ENCODE measurements around the gene SLC19A3. TPM values are rescaled to one million over a fixed set of nuclear protein-coding genes. Genes with fewer than 3 reads are reported as not detected.

Gene SLC19A3
- total RNA-seq, 4 donors from 2014 or later, result 5.1 to 14.5 (median 7.4) TPM

GRCh38 chr2:227653419-227653818 lies 64.4 kb downstream of the SLC19A3 start:
- Histone ChIP-seq H3K36me3 (no peaks in the 10 kb centered on the region), H3K4me3 (no peak overlapping the region), H3K27me3 (no peaks in the 10 kb centered on the region), H3K9me3 (no peaks in the 10 kb centered on the region), H3K27ac (no peak overlapping the region), H3K4me1 (no peaks in the 10 kb centered on the region)
- DNase-seq (ENCODE audit: low spot score in 2 of 2), result no peak
- TF ChIP-seq POLR2A (IDR thresholded peaks at IDR 0.05), result no peak
- TF ChIP-seq EP300 (IDR thresholded peaks at IDR 0.05), result no peak
- no peak for TF ChIP-seq CTCF (IDR thresholded peaks at IDR 0.05)
- no peak for TF ChIP-seq POLR2AphosphoS5 (IDR thresholded peaks at IDR 0.05)
- WGBS, result 24% methylated on average over 4 of the region's 4 CpGs

DNA sequence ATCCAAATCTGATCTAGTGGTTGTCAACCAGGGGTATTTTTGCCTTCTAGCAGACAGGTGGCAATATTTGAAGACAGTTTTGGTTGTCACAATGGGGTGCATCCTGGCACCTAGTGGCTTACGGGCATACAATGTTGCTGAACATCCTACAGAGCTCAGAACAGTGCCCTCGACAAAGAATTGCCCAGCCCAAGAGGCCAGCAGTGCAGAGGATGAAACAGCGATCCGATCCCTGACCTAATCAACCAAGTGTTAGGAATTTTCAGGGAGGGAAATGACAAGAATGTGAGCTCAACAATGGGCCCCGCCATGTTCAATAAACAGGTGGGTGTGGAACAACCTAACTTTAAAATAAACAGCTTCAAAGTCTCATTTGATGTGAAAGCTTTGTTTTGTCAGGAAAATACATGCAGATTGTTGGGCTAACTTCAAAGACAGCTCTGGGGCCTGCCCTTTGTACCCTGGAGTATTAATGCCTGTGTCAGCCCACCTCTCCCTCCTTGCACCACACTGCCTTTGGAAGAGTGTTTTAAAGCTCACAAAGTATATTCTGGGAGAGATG lies 73.8 kb downstream of the SLC19A3 start:
- Histone ChIP-seq H3K27me3 (no peaks in the 10 kb centered on the region), H3K36me3 (no peaks in the 10 kb centered on the region), H3K4me1 (no peaks in the 10 kb centered on the region), H3K4me3 (no peak overlapping the region), H3K27ac (no peak overlapping the region), H3K9me3 (no peaks in the 10 kb centered on the region)
- no peak for TF ChIP-seq CTCF (IDR thresholded peaks at IDR 0.05)
- no peak for TF ChIP-seq EP300 (IDR thresholded peaks at IDR 0.05)
- no peak for TF ChIP-seq POLR2AphosphoS5 (IDR thresholded peaks at IDR 0.05)
- TF ChIP-seq POLR2A (IDR thresholded peaks at IDR 0.05), result no peak
- 79% methylated on average over 5 of the region's 5 CpGs for WGBS
- no peak for DNase-seq (ENCODE audit: low spot score in 2 of 2)

GRCh38 chr2:227642656-227643055 lies 75.2 kb downstream of the SLC19A3 start:
- no peak overlapping the region for H3K27ac ChIP-seq
- 30% methylated on average over 2 of the region's 2 CpGs for WGBS
- TF ChIP-seq EP300 (IDR thresholded peaks at IDR 0.05) (no peak), CTCF (IDR thresholded peaks at IDR 0.05) (no peak), POLR2A (IDR thresholded peaks at IDR 0.05) (no peak), POLR2AphosphoS5 (IDR thresholded peaks at IDR 0.05) (no peak)
- H3K4me3 ChIP-seq, result no peak overlapping the region
- no peaks in the 10 kb centered on the region for H3K36me3 ChIP-seq
- no peak for DNase-seq (ENCODE audit: low spot score in 2 of 2)
- no peaks in the 10 kb centered on the region for H3K9me3 ChIP-seq
- no peaks in the 10 kb centered on the region for H3K4me1 ChIP-seq
- no peaks in the 10 kb centered on the region for H3K27me3 ChIP-seq

GRCh38 chr2:227634201-227634600 lies 83.6 kb downstream of the SLC19A3 start:
- DNase-seq (ENCODE audit: low spot score in 2 of 2), result no peak
- no peak overlapping the region for H3K27ac ChIP-seq
- 56% methylated on average over 3 of the region's 3 CpGs for WGBS
- H3K4me3 ChIP-seq, result no peak overlapping the region
- H3K9me3 ChIP-seq, result no peaks in the 10 kb centered on the region
- no peak for TF ChIP-seq EP300 (IDR thresholded peaks at IDR 0.05)
- no peak for TF ChIP-seq CTCF (IDR thresholded peaks at IDR 0.05)
- no peak for TF ChIP-seq POLR2AphosphoS5 (IDR thresholded peaks at IDR 0.05)
- TF ChIP-seq POLR2A (IDR thresholded peaks at IDR 0.05), result no peak
- H3K36me3 ChIP-seq, result no peaks in the 10 kb centered on the region
- H3K27me3 ChIP-seq, result peaks cover 4% of the 10 kb centered on the region
- H3K4me1 ChIP-seq, result no peaks in the 10 kb centered on the region

Other genes starting within 250 kb of the SLC19A3 start
- 10 to 100 TPM; 41.0 to 60.3 (median 55.0) TPM for gene AGFG1, start 245.9 kb downstream of the SLC19A3 start, total RNA-seq
- gene SCYGR2, start 119.1 kb downstream of the SLC19A3 start, total RNA-seq, result 10 to 100 TPM in 1 of 4 donors, not detected in 3; 15.5 TPM
- gene SCYGR3, start 103.2 kb downstream of the SLC19A3 start, total RNA-seq, result not detected
- gene SCYGR4, start 100.5 kb downstream of the SLC19A3 start, total RNA-seq, result 1 to 10 TPM in 3 of 4 donors, not detected in 1; 1.3 to 7.2 (median 1.5) TPM
- gene SCYGR5, start 51.2 kb downstream of the SLC19A3 start, total RNA-seq, result not detected
- gene SCYGR6, start 6.7 kb upstream of the SLC19A3 start, total RNA-seq, result not detected
- gene SCYGR7, start 10.3 kb upstream of the SLC19A3 start, total RNA-seq, result not detected
- gene SCYGR8, start 27.9 kb upstream of the SLC19A3 start, total RNA-seq, result 1 to 10 TPM in 3 of 4 donors, not detected in 1; 2.3 to 9.8 (median 6.3) TPM
- gene CCL20, start 95.8 kb upstream of the SLC19A3 start, total RNA-seq, result 1 to 10 TPM in 2 of 4 donors, not detected in 2; 2.0 to 4.2 TPM
- gene DAW1, start 153.6 kb upstream of the SLC19A3 start, total RNA-seq, result 1 to 10 TPM in 1 of 4 donors, not detected in 3; 1.1 TPM